HepG2 (cell line): Measurements from ENCODE around the gene CD40. TPM values are rescaled to one million over a fixed set of nuclear protein-coding genes. Genes with fewer than 3 reads are reported as not detected.

ENCODE experiments used
- ATAC-seq: fragments of 200-7000 bp; cut with Tn5 transposase; 3 replicates; pipeline ENCODE4 v1.9.1; 2020; ENCODE audit warnings: mild to moderate bottlenecking, moderate library complexity
- BruUV-seq: library from RNA; stranded (reverse); fragments of 400-500 nt; replicated peaks from 2 replicates; lab custom pipeline; 2021; lab: Mats Ljungman, UMichigan
- CTCF ChIA-PET: fragments of 300-600 bp; formaldehyde crosslinking; extraction: SDS; loops from one replicate; lab custom pipeline; 2021; ENCODE audit warnings: low total read pairs, inconsistent platforms, low intra/inter-chr PET ratio; lab: Yijun Ruan, JAX
- POLR2A ChIA-PET: fragments of 350-600 bp; sonication (Branson Sonifier 250); formaldehyde crosslinking; loops from one replicate; lab custom pipeline; 2020; ENCODE audit warnings: antibody characterized with exemption, inconsistent platforms; lab: Yijun Ruan, JAX
- DNase-seq: peaks from one replicate; pipeline ENCODE4 v3.0.0-alpha.2; 2015; ENCODE audit warnings: low spot score
- FAIRE-seq: peaks from 3 replicates; lab custom pipeline; 2011; peaks lifted over from hg19 to GRCh38; lab: Jason Lieb, UNC
- H2AFZ ChIP-seq: one replicate; pipeline ENCODE4 v1.6.1; 2011; ENCODE audit warnings: low read length, inconsistent platforms
- H3K27ac ChIP-seq: fragments of 300-600 bp; 3 replicates; pipeline ENCODE4 v1.8.0; 2011; ENCODE audit warnings: mixed run types, mild to moderate bottlenecking, mixed read lengths, low read length, inconsistent platforms; ENCODE audit not compliant: insufficient read depth; ENCODE audit errors: extremely low read length
- H3K27me3 ChIP-seq, 2 experiments: fragments of 200-600 bp in 1 of 2; 2 replicates in 1 of 2; 3 replicates in 1 of 2; pipeline versions ENCODE4 v1.6.0 to v1.8.0; 2011; ENCODE audit warnings: low read length in 2 of 2, mild to moderate bottlenecking in 2 of 2, moderate library complexity in 2 of 2, inconsistent platforms in 1 of 2; ENCODE audit not compliant: insufficient read depth in 2 of 2, control insufficient read depth in 1 of 2
- H3K36me3 ChIP-seq, 2 experiments: fragments of 200-600 bp in 1 of 2; replicated peaks in 1 of 2; 2 replicates in 1 of 2; 3 replicates in 1 of 2; pipeline versions ENCODE4 v1.5.1 to v1.8.0; 2011; ENCODE audit warnings: low read length in 2 of 2, inconsistent platforms in 1 of 2; ENCODE audit not compliant: insufficient read depth in 2 of 2, control insufficient read depth in 1 of 2
- H3K4me1 ChIP-seq: 2 replicates; pipeline ENCODE4 v1.5.1; 2012; ENCODE audit warnings: low read length, inconsistent platforms; ENCODE audit not compliant: insufficient read depth
- H3K4me2 ChIP-seq: 2 replicates; pipeline ENCODE4 v1.6.0; 2011; ENCODE audit warnings: low read depth, low read length, inconsistent platforms
- H3K4me3 ChIP-seq, 3 experiments: fragments of 200-600 bp in 1 of 3; sonication (generic), shearing (Covaris generic) in 1 of 3; replicated peaks in 1 of 3; 2 replicates each; pipeline ENCODE4 v1.5.1; 2011 to 2016; ENCODE audit warnings: low read length in 3 of 3, inconsistent platforms in 2 of 3, low read depth in 2 of 3, mild to moderate bottlenecking in 2 of 3, control low read depth in 1 of 3, mixed read lengths in 1 of 3; ENCODE audit not compliant: insufficient read depth in 1 of 3
- H3K79me2 ChIP-seq: one replicate; pipeline ENCODE4 v1.6.1; 2011; ENCODE audit warnings: low read length, inconsistent platforms; ENCODE audit not compliant: insufficient read depth
- H3K9ac ChIP-seq: 2 replicates; pipeline ENCODE4 v1.6.0; 2011; ENCODE audit warnings: mild to moderate bottlenecking, low read depth, low read length, inconsistent platforms; ENCODE audit not compliant: insufficient read depth
- H3K9me3 ChIP-seq: 2 replicates; pipeline ENCODE4 v1.5.1; 2012; ENCODE audit warnings: mild to moderate bottlenecking, low read length
- H4K20me1 ChIP-seq: 2 replicates; pipeline ENCODE4 v1.6.0; 2011; ENCODE audit warnings: inconsistent platforms, mild to moderate bottlenecking, low read length, moderate library complexity; ENCODE audit not compliant: insufficient read depth
- HCFC1 ChIP-seq: fragments of 150-350 bp; IDR thresholded peaks from 2 replicates; pipeline ENCODE4 v1.6.1; 2014; ENCODE audit warnings: low read depth, low read length
- HMG20B ChIP-seq: conservative IDR thresholded peaks from 2 replicates; pipeline ENCODE4 v1.6.1; 2016; ENCODE audit warnings: missing genetic modification reagents, missing compliant biosample characterization
- PRMT3 ChIP-seq: sonication (generic); formaldehyde crosslinking; IDR thresholded peaks from 2 replicates; pipeline ENCODE4 v1.8.1; 2022; ENCODE audit warnings: low read depth, mild to moderate bottlenecking, moderate library complexity, missing genetic modification reagents, borderline replicate concordance
- RFXAP ChIP-seq: sonication (generic); formaldehyde crosslinking; IDR thresholded peaks from 2 replicates; pipeline ENCODE4 v1.4.0; 2020; ENCODE audit warnings: missing genetic modification reagents, borderline replicate concordance
- ZNF768 ChIP-seq: sonication (generic); formaldehyde crosslinking; IDR thresholded peaks from 2 replicates; pipeline ENCODE4 v1.4.0; 2020; ENCODE audit warnings: missing genetic modification reagents
- WGBS: methylation state at CpG from one replicate; pipeline ENCODE4 v1.1.6; 2017; ENCODE audit warnings: low lambda C conversion rate; 5-methylcytosine and 5-hydroxymethylcytosine counted together
- in situ Hi-C: cut with HindIII; loops from 2 replicates; pipeline ENCODE4 v1.10.0; 2017; ENCODE audit warnings: low pct_unique_long_range_greater_than_20kb; ENCODE audit not compliant: extremely low pct_ligation_motif_present
- intact Hi-C: fragments of 100-400 bp; cut with micrococcal nuclease; formaldehyde crosslinking; loops from one replicate; pipeline ENCODE4 v1.10.0; 2022; ENCODE audit not compliant: unreplicated experiment
- polyA plus RNA-seq, 8 experiments: library from polyadenylated mRNA; depleted of rRNA in 3 of 8; stranded (reverse) in 7 of 8; unstranded in 1 of 8; fragments of >200 nt; fragmentation: Illumina TruSeq in 4 of 8; extraction: Trizol in 4 of 8; gene quantifications; 2 replicates each; pipeline versions ENCODE4 v1.2.1 to v1.2.3, GENCODE V29; 2011 to 2016; ENCODE audit warnings: low read depth in 4 of 8, missing spikeins in 1 of 8, mixed read lengths in 1 of 8; ENCODE audit not compliant: insufficient read depth in 1 of 8
- total RNA-seq, 5 experiments: library from RNA; depleted of rRNA; stranded (reverse); fragments of >200 nt; fragmentation: Illumina TruSeq; extraction: Trizol; gene quantifications; 2 replicates each; pipeline ENCODE4 v1.2.3, GENCODE V29; 2016; ENCODE audit warnings: low read depth in 1 of 5
- TF ChIP-seq, protein P1 (sequence below): sonication (generic); formaldehyde crosslinking; IDR thresholded peaks from 2 replicates; pipeline ENCODE4 v1.4.0; 2020; ENCODE audit warnings: mild to moderate bottlenecking, missing genetic modification reagents
- TF ChIP-seq, protein P2 (sequence below), 2 experiments: fragments of 450-650 bp in 1 of 2; sonication (generic) in 1 of 2; formaldehyde crosslinking in 1 of 2; IDR thresholded peaks; 2 replicates each; pipeline versions ENCODE4 v1.6.1 to v1.8.0; 2016 to 2022; ENCODE audit warnings: antibody characterized with exemption in 1 of 2, mild to moderate bottlenecking in 1 of 2, missing genetic modification reagents in 1 of 2
- TF ChIP-seq, protein P3 (sequence below): sonication (generic); formaldehyde crosslinking; IDR thresholded peaks from 2 replicates; pipeline ENCODE4 v1.8.1; 2023; ENCODE audit warnings: mild to moderate bottlenecking, missing genetic modification reagents

Gene CD40
- total and polyA plus RNA-seq, 2 of the 13 experiments (the other 11 are each of a cell fraction or from before 2014, with no cell fraction given) = 4.6 to 13.4 TPM

GRCh38 chr20:46159101-46159897 is 41.2 kb downstream of the CD40 start:
- intact Hi-C loops = no loop called here
- H3K36me3 ChIP-seq = no peaks in the 10 kb centered on the region
- ATAC-seq (no peak), FAIRE-seq (no peak), DNase-seq (no peak)
- in situ Hi-C loops = no loop called here
- no peaks in the 10 kb centered on the region for H3K9me3 ChIP-seq
- no peak overlapping the region for H3K27ac ChIP-seq
- ChIA-PET CTCF (no interaction called here), POLR2A (no interaction called here)
- BruUV-seq = no TSS peak
- no peak overlapping the region for H2AFZ ChIP-seq
- no peak overlapping the region for H3K9ac ChIP-seq
- peaks cover 4 to 62% of the 10 kb centered on the region in 2 experiments; a peak in 4 of 5 replicates for H3K27me3 ChIP-seq
- no peaks in the 10 kb centered on the region for H3K79me2 ChIP-seq
- H3K4me1 ChIP-seq = peaks cover 9% of the 10 kb centered on the region; the same call in 1 of the 2 replicates
- no peak overlapping the region for H3K4me2 ChIP-seq
- H4K20me1 ChIP-seq = no peaks in the 10 kb centered on the region; the same call in 1 of the 2 replicates
- 7% methylated on average over 7 of the region's 7 CpGs for WGBS
- no peak overlapping the region for H3K4me3 ChIP-seq
- no peak for TF ChIP-seq PRMT3 (CRISPR knock-in tag)
- TF ChIP-seq HCFC1 = no peak
- no peak for TF ChIP-seq RFXAP (CRISPR knock-in tag)
- TF ChIP-seq HMG20B (CRISPR knock-in tag) = no peak
- TF ChIP-seq, protein P1, sequence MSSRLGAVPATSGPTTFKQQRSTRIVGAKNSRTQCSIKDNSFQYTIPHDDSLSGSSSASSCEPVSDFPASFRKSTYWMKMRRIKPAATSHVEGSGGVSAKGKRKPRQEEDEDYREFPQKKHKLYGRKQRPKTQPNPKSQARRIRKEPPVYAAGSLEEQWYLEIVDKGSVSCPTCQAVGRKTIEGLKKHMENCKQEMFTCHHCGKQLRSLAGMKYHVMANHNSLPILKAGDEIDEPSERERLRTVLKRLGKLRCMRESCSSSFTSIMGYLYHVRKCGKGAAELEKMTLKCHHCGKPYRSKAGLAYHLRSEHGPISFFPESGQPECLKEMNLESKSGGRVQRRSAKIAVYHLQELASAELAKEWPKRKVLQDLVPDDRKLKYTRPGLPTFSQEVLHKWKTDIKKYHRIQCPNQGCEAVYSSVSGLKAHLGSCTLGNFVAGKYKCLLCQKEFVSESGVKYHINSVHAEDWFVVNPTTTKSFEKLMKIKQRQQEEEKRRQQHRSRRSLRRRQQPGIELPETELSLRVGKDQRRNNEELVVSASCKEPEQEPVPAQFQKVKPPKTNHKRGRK (CRISPR knock-in tag) = no peak
- TF ChIP-seq, protein P2, sequence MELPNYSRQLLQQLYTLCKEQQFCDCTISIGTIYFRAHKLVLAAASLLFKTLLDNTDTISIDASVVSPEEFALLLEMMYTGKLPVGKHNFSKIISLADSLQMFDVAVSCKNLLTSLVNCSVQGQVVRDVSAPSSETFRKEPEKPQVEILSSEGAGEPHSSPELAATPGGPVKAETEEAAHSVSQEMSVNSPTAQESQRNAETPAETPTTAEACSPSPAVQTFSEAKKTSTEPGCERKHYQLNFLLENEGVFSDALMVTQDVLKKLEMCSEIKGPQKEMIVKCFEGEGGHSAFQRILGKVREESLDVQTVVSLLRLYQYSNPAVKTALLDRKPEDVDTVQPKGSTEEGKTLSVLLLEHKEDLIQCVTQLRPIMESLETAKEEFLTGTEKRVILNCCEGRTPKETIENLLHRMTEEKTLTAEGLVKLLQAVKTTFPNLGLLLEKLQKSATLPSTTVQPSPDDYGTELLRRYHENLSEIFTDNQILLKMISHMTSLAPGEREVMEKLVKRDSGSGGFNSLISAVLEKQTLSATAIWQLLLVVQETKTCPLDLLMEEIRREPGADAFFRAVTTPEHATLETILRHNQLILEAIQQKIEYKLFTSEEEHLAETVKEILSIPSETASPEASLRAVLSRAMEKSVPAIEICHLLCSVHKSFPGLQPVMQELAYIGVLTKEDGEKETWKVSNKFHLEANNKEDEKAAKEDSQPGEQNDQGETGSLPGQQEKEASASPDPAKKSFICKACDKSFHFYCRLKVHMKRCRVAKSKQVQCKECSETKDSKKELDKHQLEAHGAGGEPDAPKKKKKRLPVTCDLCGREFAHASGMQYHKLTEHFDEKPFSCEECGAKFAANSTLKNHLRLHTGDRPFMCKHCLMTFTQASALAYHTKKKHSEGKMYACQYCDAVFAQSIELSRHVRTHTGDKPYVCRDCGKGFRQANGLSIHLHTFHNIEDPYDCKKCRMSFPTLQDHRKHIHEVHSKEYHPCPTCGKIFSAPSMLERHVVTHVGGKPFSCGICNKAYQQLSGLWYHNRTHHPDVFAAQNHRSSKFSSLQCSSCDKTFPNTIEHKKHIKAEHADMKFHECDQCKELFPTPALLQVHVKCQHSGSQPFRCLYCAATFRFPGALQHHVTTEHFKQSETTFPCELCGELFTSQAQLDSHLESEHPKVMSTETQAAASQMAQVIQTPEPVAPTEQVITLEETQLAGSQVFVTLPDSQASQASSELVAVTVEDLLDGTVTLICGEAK (IDR thresholded peaks at IDR 0.05) = peak; percentile 71
- TF ChIP-seq, protein P2 (CRISPR knock-in tag; IDR thresholded peaks at IDR 0.05) = peak; percentile 99
- TF ChIP-seq, protein P3, sequence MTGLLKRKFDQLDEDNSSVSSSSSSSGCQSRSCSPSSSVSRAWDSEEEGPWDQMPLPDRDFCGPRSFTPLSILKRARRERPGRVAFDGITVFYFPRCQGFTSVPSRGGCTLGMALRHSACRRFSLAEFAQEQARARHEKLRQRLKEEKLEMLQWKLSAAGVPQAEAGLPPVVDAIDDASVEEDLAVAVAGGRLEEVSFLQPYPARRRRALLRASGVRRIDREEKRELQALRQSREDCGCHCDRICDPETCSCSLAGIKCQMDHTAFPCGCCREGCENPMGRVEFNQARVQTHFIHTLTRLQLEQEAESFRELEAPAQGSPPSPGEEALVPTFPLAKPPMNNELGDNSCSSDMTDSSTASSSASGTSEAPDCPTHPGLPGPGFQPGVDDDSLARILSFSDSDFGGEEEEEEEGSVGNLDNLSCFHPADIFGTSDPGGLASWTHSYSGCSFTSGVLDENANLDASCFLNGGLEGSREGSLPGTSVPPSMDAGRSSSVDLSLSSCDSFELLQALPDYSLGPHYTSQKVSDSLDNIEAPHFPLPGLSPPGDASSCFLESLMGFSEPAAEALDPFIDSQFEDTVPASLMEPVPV (CRISPR knock-in tag) = no peak
- TF ChIP-seq ZNF768 (CRISPR knock-in tag) = peak; percentile 73
